Measurements from ENCODE around the gene UBE4A.

- TF ChIP-seq, protein P1, sequence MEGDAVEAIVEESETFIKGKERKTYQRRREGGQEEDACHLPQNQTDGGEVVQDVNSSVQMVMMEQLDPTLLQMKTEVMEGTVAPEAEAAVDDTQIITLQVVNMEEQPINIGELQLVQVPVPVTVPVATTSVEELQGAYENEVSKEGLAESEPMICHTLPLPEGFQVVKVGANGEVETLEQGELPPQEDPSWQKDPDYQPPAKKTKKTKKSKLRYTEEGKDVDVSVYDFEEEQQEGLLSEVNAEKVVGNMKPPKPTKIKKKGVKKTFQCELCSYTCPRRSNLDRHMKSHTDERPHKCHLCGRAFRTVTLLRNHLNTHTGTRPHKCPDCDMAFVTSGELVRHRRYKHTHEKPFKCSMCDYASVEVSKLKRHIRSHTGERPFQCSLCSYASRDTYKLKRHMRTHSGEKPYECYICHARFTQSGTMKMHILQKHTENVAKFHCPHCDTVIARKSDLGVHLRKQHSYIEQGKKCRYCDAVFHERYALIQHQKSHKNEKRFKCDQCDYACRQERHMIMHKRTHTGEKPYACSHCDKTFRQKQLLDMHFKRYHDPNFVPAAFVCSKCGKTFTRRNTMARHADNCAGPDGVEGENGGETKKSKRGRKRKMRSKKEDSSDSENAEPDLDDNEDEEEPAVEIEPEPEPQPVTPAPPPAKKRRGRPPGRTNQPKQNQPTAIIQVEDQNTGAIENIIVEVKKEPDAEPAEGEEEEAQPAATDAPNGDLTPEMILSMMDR (IDR thresholded peaks at IDR 0.05; ENCODE audit: extremely low read depth in 1 of 2, insufficient read depth in 1 of 2, low read depth in 1 of 2, low read length in 2 of 2): no peak
- no peak for TF ChIP-seq MYC (IDR thresholded peaks at IDR 0.05; ENCODE audit: low read depth, low read length)
- TF ChIP-seq EZH2 (IDR thresholded peaks at IDR 0.05; ENCODE audit: borderline replicate concordance, low read depth, low read length, severe bottlenecking): no peak
- no peak for TF ChIP-seq POLR2AphosphoS5 (IDR thresholded peaks at IDR 0.05; ENCODE audit: insufficient read depth, low read depth, low read length)
Observed at GRCh38 chr11:118313242-118313641, 46.2 kb upstream of the UBE4A start.

All from endothelial cell of umbilical vein (primary cell).